Activated CD8-positive, alpha-beta memory T cell treated with anti-CD3 and anti-CD28 coated beads, Interleukin-2, amount 50 U/mL, for 24 hours (primary cell): Measurements from ENCODE around the gene AGO3.

Experiments used
- DNase-seq: peaks from one replicate; pipeline ENCODE4 v3.0.0-alpha.2; 2020; ENCODE audit errors: extremely low read depth

AGO3 gene

DNA sequence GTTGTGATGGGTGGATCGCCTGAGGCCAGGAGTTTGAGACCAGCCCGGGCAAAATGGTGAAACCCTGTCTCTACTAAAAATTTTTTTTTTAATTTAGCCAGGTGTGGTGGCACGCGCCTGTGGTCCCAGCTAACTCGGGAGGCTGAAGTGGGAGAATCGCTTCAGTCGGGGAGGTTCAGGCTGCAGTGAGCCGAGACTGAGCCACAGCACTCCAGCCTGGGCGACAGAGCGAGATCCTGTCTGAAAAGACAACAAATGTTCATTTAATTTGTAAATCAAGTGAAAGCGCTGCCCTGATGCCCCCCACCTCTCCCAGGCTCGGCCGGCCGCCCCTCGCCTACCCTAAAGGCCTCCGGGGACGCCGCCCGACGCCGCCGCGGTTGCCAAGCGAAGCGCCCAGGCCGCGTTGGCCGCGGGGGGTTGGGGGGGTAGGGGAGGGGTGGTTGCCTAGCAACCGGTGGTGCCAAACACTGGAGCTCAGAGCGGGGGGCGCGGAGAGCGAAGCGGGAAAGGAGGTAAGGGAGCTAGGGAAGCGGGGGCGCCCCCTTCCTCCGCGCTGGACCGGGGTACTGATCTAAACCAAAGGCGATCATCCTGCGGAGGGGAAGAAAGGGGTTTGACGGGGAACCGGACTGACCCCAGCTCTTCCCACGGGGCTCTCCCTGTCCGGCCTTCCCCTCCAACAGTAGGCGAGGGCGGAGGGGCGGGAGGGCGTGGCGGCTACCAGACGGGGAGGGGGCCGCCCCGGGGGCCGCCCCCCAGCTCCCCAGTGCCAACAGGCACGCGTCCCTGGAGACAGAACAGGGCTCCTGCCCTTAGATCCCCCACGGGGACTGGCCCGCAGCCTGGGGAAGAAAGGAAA is 153.0 kb downstream of the AGO3 start, which contains the start of gene TEKT2:
TEKT2 (plus strand) TSS at position 460 of the 862 bp plus-strand sequence. CDS start 828 bp downstream, outside the sequence.
- no peak for DNase-seq

DNA sequence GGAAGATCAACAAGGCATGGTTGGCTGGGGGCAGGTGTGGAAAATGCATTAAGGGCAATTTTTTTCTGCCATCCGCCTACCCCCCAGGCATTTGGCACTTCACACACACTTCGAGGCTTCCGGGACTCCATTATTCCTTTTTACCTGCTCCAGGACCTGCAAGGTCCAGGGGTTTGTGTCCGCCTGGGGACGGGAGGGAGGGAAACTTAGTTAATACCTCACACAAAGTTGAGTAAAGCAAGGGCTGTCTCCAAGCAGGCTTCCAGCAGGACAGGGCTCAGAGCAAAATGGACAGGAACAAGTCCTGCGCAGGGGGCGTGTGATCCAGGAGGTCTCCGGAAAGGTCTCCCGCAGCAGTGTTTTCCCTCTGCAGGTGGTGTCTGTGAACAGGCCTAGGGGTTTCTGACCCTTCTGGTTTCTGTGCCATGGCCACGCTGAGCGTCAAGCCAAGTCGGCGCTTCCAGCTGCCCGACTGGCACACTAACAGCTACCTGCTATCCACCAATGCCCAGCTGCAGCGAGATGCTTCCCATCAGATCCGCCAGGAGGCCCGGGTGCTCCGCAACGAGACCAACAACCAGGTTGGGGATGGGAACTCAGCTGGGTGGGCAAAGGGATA is 153.7 kb downstream of the AGO3 start:
- DNase-seq, result no peak

DNA sequence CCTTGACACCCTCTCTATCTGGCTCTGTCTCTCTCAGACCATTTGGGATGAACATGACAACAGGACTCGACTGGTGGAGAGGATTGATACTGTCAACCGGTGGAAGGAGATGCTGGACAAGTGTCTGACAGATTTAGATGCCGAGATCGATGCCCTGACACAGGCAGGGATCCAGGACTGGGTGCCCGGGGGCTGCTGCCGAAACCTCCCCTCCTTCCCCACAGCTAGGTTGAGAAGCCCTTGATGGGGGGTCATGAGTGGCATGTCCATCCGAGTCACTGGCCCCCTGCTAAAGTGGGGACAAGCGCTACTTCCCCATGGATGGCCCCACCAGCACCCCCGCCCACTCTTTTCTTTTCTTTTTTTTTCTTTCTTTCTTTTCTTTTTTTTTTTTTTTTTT is 154.2 kb downstream of the AGO3 start:
- no peak for DNase-seq

DNA sequence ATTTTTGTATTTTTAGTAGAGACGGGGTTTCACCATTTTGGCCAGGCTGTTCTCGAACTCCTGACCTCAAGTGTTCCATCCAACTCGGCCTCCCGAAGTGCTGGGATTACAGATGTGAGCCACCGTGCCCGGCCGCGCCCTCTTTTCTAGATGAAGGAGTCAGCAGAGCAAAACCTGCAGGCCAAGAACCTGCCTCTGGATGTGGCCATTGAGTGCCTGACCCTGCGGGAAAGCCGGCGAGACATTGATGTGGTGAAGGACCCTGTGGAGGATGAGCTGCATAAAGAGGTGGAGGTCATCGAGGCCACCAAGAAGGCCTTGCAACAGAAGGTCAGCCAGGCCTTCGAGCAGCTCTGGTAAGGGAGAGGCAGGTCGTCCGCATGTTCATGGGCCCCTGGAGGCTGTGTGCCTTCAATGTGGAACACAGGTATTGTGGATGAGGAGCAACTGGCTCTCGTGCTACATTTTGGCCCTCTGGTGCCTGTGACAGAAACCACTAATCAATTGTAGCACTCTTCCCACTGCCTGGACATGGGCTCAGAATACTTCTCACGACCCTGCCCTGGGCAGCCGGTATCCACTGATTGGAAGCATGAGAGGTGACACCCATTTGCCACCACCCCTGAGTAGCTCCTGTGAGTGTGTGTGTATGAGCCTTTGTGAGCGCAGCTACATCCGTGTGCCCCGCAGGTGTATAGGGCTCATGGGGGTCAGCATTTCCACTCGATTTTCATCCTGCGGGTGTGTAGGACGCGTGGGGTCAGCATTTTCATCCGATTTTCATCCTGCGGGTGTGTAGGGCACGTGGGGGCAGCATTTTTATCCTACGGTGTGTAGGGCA is 155.0 kb downstream of the AGO3 start:
- DNase-seq, result no peak

DNA sequence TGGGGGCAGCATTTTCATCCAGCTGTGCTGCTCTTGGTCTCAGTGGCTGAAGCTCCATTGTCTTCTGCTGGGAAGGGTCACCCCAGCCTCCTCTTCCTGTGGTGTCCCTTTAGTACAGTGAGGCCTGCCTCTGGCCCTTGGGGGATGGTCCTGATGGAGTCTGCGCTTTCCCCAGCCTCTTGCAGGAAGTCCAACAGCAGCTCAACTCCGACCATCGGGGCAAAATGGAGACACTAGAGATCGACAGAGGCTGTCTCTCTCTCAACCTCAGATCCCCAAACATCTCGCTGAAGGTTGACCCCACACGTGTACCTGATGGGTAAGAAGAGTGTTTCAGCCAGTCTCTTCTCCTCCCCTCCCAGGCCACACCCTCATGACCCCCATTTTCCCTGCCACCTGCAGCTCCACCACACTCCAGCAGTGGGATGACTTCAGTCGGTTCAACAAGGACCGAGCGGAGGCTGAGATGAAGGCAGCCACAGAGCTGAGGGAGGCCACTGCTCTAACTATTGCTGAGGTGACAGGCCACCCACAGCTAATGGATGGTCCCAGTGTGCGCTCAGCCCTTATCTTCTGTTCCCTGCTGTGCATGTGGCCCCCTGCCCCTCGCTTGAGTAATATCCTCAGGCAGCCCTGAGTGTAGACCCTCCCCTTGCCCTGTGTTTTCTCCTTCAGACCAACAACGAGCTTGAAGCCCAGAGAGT is 155.8 kb downstream of the AGO3 start:
- DNase-seq, result no peak

DNA sequence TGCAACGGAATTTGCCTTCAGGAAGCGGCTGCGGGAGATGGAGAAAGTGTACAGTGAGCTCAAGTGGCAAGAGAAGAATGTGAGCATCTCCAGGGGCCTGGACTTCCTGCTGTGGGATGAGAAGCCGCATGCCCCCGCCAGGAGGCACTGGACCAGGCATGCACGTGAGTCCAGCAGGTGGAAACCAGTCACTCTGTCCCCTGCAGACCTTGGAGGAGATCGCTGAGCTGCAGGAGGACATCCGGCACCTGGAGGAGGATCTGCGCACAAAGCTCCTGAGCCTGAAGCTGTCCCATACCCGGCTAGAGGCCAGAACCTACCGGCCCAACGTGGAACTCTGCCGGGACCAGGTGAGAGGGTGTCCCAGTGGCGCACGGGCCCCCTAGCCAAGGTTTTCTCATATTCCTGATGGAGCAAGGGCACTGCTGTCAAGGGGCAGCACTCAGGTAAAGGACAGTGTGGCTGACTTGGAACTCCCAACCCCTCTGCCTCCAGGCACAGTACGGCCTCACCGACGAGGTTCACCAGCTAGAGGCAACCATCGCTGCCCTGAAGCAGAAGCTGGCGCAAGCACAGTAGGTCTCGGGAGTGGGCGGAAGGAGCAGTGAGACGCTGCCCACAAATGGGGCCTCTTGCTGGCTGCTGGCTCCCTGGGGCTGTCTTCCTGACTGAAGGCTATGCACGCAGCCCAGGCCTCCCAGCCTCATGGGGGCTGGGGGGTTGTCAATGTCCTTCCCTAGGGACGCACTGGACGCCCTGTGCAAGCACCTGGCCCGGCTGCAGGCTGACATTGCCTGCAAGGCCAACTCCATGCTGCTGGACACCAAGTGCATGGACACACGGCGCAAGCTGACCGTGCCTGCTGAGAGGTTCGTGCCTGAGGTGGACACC is 156.6 kb downstream of the AGO3 start:
- DNase-seq, result no peak

DNA sequence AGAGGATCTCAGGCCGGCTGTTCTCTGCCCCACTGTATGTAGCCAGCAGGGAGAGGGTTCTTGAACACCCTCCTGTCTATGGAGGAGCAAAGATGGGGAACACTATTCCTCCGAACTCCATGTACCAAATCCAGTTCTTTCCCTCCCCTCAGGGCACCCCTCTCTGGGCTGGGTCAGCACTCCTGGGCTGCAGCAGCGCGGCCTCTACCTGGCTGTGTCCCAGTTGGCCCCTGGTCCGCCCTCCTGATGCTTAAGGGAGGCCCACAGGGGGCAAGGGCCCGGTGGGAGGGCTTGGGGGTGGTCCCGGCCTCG is 157.3 kb downstream of the AGO3 start:
- no peak for DNase-seq

DNA sequence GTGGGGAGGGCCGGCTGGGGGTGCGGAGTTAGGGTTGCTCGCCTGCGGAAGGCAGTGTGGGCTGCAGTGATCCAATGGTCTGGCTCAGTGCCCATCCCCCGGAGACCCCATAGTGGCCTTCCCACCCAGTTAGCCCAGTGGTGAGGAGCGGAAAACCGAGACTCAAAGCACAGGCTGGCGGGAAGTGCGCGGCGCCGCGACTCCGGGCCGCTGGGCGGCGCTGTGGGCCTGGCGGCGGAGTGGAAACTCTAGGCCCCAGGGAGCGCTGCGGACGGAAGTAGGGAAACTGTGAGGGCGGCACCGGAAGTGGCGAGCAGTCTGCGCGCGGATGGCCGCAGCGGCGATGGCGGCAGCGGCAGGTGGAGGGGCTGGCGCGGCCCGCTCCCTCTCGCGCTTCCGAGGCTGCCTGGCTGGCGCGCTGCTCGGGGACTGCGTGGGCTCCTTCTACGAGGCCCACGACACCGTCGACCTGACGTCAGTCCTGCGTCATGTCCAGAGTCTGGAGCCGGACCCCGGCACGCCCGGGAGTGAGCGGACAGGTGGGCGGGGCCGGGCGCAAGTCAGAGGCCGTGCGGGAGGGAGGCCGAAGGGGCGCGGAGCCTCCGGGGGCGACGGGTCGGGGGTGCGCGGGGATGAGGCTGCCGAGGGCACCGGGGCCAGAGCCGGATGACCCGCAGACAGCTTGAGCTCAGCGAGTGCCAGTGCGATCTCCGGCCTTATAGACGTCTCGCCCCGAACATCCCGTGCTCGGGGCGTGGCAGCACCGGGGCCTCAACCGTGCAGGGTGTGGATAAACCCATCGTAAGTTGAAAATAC is 157.9 kb downstream of the AGO3 start, which contains the start of gene ADPRS:
ADPRS (plus strand) TSS at position 316 of the 816 bp plus-strand sequence; CDS start at position 329, 13 bp downstream.
- peak; percentile 73 for DNase-seq

DNA sequence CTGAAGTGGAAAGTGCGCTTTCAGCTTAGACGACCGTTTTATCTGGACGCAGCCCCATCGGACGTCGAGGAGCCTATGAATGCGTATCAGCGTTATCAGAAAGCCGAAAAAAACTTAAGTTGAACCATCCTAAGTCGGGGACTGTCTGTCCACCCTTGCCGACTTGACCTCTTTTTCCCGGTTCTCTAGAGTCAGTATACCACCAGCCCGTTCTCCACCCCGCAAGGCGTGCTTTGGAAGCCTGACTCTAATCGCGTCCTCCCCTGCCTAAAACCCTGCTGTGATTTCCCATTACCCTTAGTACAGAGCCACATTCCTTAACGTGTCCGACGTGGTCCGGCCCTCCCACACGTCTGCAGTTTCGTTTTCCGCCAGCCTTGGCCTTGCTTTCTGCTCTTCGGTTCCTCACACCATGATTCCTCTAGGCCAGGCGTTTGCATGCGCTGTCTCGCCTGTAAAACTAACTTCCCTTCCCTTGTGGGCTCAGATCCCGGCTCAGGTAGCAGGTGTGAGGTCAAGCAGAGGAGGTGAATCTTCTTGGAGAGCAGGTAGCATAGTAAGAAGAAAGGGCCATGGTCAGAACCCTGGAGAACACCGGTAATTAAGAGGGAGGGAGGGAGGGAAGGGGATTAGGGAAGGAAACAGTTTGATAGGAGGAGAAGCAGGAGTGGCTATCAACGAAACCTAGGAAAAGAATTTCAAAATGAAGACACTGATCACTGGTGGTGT is 158.7 kb downstream of the AGO3 start:
- no peak for DNase-seq

DNA sequence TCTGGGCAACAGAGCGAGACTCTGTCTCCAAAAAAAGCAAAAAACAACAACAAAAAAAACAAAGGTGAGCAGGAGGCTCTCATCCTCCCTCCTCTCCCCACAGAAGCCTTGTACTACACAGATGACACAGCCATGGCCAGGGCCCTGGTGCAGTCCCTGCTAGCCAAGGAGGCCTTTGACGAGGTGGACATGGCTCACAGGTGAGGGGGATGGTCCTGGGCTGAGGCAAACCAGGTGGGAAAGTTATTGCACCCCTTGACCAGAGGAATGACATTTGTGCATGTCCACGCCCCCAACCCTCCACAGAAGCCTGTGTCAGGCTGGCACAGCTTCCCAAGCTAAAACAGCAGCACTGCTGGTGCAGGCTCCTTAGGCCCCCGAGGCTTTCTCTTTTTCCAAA is 160.2 kb downstream of the AGO3 start:
- no peak for DNase-seq

DNA sequence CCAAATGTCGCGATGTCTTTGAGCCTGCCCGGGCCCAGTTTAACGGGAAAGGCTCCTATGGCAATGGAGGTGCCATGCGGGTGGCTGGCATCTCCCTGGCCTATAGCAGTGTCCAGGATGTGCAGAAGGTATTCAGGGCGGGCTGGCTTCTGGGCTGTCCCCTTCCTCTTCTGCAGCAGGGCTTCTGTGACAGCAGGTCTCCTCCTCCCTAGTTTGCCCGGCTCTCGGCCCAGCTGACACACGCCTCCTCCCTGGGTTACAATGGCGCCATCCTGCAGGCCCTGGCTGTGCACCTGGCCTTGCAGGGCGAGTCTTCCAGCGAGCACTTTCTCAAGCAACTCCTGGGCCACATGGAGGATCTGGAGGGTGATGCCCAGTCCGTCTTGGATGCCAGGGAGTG is 160.8 kb downstream of the AGO3 start:
- no peak for DNase-seq

DNA sequence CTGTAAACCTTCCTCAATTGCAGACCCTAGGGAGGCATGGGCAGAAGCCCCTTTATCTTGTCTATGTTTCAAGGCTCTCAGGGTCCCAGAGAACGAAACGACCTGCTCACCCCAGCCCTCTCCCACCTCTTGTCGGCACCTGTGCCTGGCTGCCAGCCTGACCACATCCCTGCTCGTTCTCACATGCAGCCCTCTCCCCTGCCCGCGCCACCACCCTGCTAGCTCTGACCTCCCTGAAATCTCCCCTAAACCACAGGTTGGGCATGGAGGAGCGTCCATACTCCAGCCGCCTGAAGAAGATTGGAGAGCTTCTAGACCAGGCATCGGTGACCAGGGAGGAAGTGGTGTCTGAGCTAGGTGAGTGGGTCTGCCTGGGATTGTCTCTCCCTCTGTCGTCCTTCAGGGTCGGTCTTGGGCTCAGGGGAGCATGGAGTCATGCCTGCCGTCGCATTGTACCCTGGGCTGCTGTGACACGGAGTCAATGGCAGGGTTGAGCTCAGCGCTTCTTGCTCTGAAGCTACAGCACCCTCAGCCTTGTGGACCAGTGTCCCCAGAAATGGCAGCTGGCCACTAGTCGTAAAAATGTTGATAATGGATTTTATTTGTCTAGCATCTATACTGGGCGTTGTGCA is 161.4 kb downstream of the AGO3 start:
- DNase-seq, result no peak

DNA sequence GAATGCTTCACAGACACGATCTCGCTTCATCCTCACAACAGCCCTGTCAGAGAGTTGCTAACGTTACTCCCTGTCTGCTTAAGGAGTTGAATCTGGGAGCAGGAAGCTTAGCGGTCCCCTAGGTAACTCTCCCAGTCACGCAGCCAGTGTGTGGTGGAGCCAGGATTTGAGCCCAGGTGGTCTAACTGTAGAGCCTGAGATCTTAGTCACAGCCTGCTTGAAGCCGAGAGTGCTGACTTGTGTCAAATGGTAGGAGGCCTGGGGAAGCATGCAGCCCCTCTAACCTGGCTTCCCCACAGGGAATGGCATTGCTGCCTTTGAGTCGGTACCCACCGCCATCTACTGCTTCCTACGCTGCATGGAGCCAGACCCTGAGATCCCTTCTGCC is 161.9 kb downstream of the AGO3 start:
- no peak for DNase-seq

DNA sequence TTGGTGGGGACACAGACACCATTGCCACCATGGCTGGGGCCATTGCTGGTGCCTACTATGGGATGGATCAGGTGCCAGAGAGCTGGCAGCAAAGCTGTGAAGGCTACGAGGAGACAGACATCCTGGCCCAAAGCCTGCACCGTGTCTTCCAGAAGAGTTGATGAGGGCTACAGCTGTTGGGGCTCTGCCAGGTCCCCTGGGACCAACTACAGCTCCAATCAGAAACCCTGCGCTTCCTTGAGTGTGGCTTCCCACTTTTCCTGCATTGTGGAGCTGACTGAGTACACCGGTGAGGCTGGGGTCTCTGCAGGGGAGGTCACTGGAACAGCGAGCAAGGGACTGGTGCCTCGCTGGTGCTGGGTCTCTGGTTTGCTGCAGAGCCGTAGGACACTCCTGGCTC is 162.3 kb downstream of the AGO3 start:
- DNase-seq, result no peak

DNA sequence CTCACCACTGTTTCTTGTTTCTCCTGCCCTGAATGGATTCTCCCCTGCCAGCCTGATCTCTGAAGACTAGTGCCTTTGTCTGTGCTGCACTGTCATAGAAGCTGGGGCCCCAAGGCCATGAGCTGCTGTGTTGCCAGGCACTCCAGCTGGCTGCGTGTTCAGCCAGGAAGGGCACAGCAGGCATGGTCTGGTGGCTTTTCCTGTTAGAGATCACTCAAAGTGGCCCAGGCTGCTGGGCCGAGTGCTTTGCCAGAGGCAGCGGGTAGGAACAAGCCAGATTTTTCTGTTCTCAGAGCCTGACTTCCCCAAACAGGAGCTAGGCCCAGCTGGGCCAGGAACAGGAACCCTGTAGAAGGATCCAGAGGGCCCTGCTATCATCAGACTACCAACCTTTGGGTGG is 163.0 kb downstream of the AGO3 start:
- DNase-seq, result no peak

DNA sequence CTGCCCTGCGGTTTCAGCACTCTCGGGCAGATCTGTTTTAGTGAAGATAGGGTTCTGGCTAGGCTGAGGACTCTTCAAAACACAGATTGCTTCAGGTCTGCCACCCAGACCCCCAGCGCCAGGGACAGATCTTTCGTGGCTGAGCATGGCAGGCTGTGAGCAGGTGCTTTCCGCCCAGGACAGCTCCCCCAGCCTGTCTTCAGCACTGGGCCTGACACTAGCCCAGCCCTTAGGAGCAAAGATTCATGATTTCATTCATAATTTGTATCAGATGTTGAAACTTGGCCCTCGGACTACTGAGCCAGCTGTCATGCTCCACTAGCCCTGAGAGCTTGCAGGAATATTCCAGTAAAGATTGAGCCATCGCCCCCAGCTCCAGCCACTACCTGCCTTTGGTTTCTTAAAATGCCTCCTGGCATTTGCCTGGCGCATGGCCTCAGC is 163.7 kb downstream of the AGO3 start:
- DNase-seq, result no peak

DNA sequence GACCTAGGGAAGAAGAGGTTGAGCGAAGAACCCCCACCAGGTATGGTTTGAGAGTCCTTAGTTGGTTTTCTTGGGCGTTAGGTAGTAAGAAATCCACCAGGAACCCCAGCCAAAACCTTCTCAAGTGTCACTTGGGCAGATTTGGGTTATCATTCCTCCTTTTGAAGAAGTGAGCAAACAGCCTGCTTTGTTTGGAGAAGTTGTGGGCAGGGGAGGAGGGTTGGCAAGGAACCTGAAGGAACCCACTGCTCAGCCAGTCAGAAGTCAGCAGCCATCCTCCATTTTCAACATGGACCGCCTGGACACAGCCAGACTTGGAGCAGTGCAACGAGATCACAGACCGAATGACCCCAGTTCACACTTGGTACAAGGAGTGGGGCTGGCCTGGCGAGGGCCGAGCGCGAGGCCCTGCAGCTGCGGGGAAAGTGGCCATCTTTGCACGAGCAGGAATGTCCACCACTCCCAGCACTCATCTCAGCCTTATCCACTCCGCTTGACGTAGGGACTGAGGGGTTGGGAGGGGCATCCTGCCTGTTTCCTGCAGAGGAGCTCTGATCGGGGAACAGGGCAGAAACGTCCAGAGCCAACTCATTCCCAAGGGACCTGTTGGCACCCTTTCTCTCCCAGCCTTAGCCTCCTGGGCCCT is 165.0 kb downstream of the AGO3 start:
- DNase-seq, result no peak
